Stimulated activated naive CD8-positive, alpha-beta T cell treated with anti-CD3 and anti-CD28 coated beads, Interleukin-15, amount 100 ng/mL, for 72 hours (primary cell): ENCODE data around the gene SOBP.

Source experiments
- ATAC-seq: fragments of 150-1000 bp; cut with Tn5 transposase; 2 replicates; pipeline ENCODE4 v1.10.0; 2021; ENCODE audit warnings: mild to moderate bottlenecking, moderate library complexity
- DNase-seq, 2 donors: peaks; one replicate each; pipeline ENCODE4 v3.0.0; 2021 to 2022
- H3K27ac Mint-ChIP-seq, 2 donors: one replicate each; pipeline ENCODE4 v1.8.0; 2022; ENCODE audit warnings: mild to moderate bottlenecking in 2 of 2, mixed read lengths in 2 of 2, moderate library complexity in 2 of 2
- H3K27me3 Mint-ChIP-seq: one replicate; pipeline ENCODE4 v1.8.0; 2022; ENCODE audit warnings: mixed read lengths
- H3K4me1 Mint-ChIP-seq: one replicate; pipeline ENCODE4 v1.8.0; 2022; ENCODE audit warnings: mild to moderate bottlenecking, mixed read lengths
- H3K4me3 Mint-ChIP-seq, 2 donors: one replicate each; pipeline ENCODE4 v1.8.0; 2022; ENCODE audit warnings: mild to moderate bottlenecking in 2 of 2, mixed read lengths in 2 of 2, moderate library complexity in 1 of 2
- H3K9me3 Mint-ChIP-seq, 2 donors: one replicate each; pipeline ENCODE4 v1.8.0; 2022; ENCODE audit warnings: mixed read lengths in 2 of 2

SOBP gene

DNA sequence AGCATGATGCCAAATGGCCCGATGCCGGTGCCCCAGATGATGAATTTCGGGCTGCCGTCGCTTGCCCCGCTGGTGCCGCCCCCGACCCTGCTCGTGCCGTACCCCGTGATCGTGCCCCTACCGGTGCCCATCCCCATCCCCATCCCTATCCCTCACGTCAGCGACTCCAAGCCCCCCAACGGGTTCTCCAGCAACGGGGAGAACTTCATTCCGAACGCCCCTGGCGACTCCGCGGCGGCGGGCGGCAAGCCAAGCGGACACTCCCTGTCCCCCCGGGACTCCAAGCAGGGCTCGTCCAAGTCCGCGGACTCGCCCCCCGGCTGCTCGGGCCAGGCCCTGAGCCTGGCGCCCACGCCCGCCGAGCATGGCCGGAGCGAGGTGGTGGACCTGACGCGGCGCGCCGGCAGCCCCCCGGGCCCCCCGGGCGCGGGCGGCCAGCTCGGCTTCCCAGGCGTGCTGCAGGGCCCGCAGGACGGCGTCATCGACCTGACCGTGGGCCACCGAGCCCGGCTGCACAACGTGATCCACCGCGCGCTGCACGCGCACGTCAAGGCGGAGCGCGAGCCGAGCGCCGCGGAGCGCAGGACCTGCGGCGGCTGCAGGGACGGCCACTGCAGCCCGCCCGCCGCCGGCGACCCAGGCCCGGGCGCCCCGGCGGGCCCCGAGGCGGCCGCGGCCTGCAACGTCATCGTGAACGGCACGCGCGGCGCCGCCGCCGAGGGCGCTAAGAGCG is 144.6 kb downstream of the SOBP start:
- H3K4me3 Mint-ChIP-seq = peak overlapping the region; percentile 67 to 73
- H3K27me3 Mint-ChIP-seq = peaks cover 65% of the 10 kb centered on the region
- H3K4me1 Mint-ChIP-seq = peaks cover 23% of the 10 kb centered on the region
- no peak overlapping the region for H3K27ac Mint-ChIP-seq
- no peaks in the 10 kb centered on the region for H3K9me3 Mint-ChIP-seq
- DNase-seq = peak in 1 of 2 donors; percentile 32
- peak; percentile 71 for ATAC-seq

DNA sequence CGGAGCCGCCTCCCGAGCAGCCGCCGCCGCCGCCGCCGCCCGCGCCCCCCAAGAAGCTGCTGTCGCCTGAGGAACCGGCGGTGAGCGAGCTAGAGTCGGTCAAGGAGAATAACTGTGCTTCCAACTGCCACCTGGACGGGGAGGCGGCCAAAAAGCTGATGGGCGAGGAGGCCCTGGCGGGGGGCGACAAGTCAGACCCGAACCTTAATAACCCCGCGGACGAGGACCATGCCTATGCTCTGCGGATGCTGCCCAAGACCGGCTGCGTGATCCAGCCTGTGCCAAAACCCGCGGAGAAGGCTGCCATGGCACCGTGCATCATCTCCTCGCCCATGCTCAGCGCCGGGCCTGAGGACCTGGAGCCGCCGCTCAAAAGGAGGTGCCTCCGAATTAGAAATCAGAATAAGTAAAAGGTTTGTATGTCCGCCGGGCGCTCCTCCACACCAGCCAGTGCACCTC is 145.2 kb downstream of the SOBP start:
- H3K27me3 Mint-ChIP-seq = peaks cover 71% of the 10 kb centered on the region
- DNase-seq (no peak), ATAC-seq (peak; percentile 7)
- H3K9me3 Mint-ChIP-seq = no peaks in the 10 kb centered on the region
- peak overlapping the region in 1 of 2 donors; percentile 54 for H3K4me3 Mint-ChIP-seq
- H3K27ac Mint-ChIP-seq = no peak overlapping the region
- peaks cover 23% of the 10 kb centered on the region for H3K4me1 Mint-ChIP-seq

DNA sequence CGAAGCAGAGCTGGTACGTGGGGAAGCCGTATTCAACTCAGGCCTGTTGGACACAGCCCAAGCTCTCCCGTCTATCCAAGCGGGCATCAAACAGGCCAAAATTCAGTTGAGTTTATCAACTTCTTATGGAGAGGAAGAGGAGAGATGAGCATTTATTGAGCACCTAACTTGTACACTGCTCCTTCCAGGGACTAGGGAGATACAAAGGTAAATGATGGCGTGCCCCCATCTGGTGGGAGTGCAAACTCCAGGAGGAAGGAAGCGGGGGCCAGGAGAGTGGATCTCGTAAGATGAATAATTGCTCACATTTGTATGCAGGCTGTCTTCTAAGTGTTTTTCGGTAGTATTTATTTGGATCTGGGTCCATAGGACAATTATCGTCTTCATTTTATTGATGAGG is 146.6 kb downstream of the SOBP start:
- Mint-ChIP-seq H3K4me1 (peaks cover 23% of the 10 kb centered on the region), H3K27ac (no peak overlapping the region), H3K9me3 (no peaks in the 10 kb centered on the region), H3K27me3 (peaks cover 67% of the 10 kb centered on the region), H3K4me3 (no peak overlapping the region)
- ATAC-seq (no peak), DNase-seq (no peak)

DNA sequence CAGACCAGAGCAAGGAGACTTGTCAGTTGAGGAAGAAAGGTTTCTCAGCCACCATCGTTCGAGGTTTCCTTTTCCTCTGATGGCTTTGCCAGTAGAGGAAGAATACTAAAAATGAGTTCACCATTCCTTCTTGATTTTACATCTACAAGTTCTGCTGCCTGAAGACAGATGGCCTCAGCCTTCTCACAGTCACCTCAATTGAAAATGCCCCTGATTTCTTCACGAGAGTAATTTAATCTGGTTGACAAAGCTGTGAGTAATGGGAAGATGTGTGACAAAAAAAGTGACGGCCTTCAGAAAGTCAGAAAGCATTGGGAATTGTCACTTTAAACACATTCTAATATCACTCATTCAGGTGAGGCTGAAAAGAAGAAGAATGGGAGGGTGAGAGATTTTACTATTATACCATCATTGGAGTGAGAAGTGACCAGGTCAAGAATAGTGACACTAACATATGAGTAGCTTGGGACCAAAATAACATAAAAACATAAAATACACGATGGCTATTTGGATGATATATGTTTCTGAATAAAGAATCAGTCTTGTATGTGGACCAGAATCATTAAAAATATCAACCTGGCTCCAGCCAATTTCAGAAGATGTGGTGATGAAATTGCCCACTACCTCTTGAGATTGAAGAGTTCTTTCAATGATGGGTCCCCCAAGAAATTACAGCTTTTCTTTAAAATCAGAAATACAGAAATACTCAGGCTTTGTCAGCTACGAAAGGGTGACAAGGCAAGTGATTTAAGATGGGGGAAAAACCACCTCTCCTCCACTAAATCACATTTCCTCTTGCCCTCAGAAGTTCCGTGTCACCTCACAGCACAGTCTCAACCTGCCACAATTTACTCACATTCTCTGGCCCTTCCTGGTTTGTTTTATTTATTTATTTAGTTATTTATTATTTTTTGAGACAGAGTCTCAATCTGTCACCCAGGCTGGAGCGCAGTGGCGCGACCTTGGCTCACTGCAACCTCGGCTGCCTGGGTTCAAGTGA is 147.7 kb downstream of the SOBP start:
- H3K27ac Mint-ChIP-seq = no peak overlapping the region
- H3K4me1 Mint-ChIP-seq = peaks cover 23% of the 10 kb centered on the region
- H3K27me3 Mint-ChIP-seq = peaks cover 57% of the 10 kb centered on the region
- no peak for ATAC-seq
- no peaks in the 10 kb centered on the region for H3K9me3 Mint-ChIP-seq
- no peak overlapping the region for H3K4me3 Mint-ChIP-seq
- no peak for DNase-seq

DNA sequence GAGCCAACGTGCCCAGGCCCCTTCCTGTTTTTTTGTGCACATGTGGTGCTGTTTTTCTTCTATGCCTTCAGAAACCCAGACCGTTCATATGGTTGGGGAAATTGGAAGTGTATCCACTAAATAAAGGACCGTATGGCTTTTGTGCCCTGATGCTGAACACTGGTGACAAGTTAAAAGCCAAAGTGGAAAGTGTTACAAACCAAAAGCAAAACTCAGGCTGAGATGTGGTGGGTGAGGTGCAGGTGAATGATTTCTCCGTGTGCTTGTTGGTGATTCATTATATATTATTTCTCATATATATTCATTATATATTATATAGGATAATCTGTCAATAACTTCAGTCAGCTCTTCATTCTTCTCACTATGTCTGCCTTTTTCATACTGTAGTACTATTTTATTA is 148.6 kb downstream of the SOBP start:
- H3K27ac Mint-ChIP-seq = no peak overlapping the region
- no peaks in the 10 kb centered on the region for H3K9me3 Mint-ChIP-seq
- H3K4me1 Mint-ChIP-seq = peaks cover 17% of the 10 kb centered on the region
- H3K27me3 Mint-ChIP-seq = peaks cover 49% of the 10 kb centered on the region
- H3K4me3 Mint-ChIP-seq = no peak overlapping the region
- DNase-seq (no peak), ATAC-seq (no peak)

DNA sequence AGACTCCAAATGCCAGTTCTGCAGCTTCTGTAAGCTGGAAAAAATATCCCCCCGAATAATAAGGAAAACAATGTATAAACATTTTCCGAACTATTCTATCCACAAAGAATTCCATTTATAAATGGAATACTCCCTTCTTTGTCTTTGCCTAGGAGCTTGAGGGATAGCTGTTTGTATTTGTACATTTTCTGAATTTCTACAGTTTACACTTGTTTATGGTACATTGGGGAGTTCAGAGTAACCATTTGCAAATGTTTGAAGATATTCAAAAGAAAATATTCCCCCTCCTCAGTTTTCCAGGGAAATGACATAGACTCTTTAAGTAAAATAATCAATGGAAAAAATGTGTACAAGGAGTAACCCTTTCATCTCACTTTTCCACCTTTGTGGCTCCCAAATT is 149.6 kb downstream of the SOBP start:
- no peak overlapping the region for H3K4me3 Mint-ChIP-seq
- DNase-seq (no peak), ATAC-seq (no peak)
- H3K27ac Mint-ChIP-seq = no peak overlapping the region
- H3K9me3 Mint-ChIP-seq = no peaks in the 10 kb centered on the region
- H3K4me1 Mint-ChIP-seq = peaks cover 7% of the 10 kb centered on the region
- peaks cover 38% of the 10 kb centered on the region for H3K27me3 Mint-ChIP-seq

DNA sequence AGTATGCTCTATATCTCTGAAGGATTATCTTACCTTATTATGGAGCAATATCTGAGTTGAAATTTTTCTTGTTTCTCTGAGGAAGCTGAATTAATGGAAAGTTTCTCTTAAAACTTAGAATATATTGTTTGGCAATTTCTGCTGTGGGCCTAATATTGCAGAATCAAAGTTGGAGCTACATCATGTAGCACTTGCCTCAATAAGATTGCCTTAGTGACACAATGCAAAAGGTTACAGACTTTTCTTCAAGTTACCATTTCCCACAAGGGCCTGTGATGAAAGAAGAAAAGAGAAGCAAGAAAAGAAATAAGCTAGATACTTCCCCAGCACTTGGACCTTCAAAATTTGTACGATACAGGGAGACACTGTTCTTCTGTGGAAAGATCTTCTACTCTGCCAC is 151.2 kb downstream of the SOBP start:
- no peak overlapping the region for H3K4me3 Mint-ChIP-seq
- DNase-seq (no peak), ATAC-seq (no peak)
- H3K27ac Mint-ChIP-seq = no peak overlapping the region
- peaks cover 25% of the 10 kb centered on the region for H3K27me3 Mint-ChIP-seq
- H3K4me1 Mint-ChIP-seq = peaks cover 6% of the 10 kb centered on the region
- no peaks in the 10 kb centered on the region for H3K9me3 Mint-ChIP-seq

DNA sequence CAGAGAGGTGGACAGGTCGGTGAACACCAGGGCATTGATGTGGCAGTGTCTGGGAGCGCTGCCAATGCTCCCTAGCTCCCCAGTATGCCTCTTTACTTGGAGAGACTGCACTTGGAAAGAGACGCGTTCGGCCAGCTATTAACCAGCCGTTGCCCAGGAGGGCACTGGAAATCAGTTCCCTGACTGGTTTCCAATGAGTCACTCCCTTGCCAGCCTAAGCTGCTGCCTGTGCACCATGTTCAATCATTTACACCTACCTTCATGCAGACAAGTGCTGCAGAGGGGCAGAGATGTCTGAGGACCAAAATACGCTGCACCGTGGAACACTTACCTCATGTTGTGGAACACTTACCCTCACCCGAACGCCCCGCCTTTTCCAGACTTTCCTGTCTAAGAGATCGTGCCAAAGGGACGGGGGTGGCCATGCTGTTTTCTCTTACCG is 151.6 kb downstream of the SOBP start:
- no peak overlapping the region for H3K4me3 Mint-ChIP-seq
- no peaks in the 10 kb centered on the region for H3K9me3 Mint-ChIP-seq
- no peak for DNase-seq
- H3K27ac Mint-ChIP-seq = no peak overlapping the region
- ATAC-seq = no peak
- H3K27me3 Mint-ChIP-seq = peaks cover 20% of the 10 kb centered on the region
- peaks cover 6% of the 10 kb centered on the region for H3K4me1 Mint-ChIP-seq

DNA sequence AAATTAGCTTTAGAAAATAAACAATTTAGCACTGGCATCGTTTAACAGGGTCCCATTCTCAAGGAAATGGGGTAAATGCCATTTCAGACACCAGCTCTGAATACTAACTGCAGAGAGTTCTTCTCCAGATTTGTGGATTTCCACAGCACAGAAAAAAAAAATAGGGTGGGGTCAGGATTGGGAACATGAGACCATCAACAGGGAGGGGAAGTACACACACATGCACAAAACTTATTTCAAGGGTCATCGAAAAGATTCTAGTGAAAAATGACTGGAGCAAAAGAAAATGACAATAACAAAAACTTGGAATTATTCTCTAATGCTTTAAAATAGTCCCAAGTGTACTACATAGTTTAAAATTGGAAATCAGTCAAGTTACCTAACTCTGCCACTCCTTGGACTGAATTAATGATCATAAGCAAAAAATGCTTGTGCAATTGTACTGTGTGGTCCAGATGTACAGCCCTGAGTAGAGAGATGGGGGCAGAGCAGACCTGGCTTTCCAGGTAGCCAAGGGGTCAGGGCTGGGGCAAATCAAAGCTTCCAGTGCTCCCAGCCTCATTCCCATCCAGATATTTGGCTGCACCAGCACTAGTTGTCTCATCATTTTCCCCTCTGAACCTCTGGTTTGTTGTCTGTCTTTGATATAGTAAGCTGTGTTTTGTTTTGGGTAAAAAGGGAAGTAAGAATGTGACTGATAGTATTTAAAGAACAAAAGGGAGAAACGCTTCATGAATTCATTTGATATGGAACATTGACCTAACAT is 152.4 kb downstream of the SOBP start:
- no peak overlapping the region for H3K27ac Mint-ChIP-seq
- peaks cover 12% of the 10 kb centered on the region for H3K27me3 Mint-ChIP-seq
- DNase-seq (no peak), ATAC-seq (no peak)
- no peaks in the 10 kb centered on the region for H3K9me3 Mint-ChIP-seq
- no peak overlapping the region for H3K4me3 Mint-ChIP-seq
- peaks cover 3% of the 10 kb centered on the region for H3K4me1 Mint-ChIP-seq

DNA sequence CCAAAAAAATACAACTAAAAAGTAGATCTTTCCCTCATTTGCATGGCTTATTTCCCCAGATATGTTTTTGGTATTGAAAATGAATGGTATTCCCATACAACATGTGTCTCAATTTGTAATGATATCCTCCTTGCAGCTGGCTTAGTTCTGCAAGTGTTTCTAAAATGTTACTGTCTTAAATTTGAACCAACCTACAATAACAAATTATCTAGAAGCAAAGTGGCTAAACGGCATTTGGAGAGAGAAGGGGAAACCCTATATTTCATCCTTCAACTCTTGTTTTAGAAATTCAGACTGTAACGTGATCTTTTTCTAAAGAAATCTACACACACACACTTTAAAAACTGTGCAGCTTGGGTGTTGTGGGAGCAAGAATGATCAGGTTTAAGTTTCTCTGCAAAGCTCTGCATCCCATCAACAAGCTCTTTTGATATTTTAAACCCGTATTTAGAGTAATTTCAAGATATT is 153.0 kb downstream of the SOBP start:
- ATAC-seq (no peak), DNase-seq (no peak)
- no peak overlapping the region for H3K4me3 Mint-ChIP-seq
- no peaks in the 10 kb centered on the region for H3K4me1 Mint-ChIP-seq
- H3K9me3 Mint-ChIP-seq = no peaks in the 10 kb centered on the region
- no peak overlapping the region for H3K27ac Mint-ChIP-seq
- peaks cover 10% of the 10 kb centered on the region for H3K27me3 Mint-ChIP-seq

DNA sequence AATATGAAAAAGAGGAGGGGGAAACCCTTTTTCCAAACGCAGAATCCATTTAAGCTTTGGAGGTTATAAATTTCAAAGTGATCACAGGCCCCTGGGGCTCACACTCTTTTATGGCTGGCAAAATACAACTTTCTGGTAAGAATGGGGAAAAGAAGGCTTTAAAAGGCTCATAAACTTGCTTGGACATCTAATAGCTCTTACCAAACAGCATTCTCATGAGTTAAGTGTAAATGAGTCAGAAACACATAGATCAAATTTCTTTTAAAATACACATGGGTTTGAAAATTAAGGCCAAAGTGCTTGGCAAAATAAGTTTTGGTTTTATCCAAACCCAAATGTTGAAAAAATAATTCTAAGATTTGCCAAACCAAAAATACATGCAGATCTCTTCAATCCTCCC is 154.6 kb downstream of the SOBP start:
- Mint-ChIP-seq H3K9me3 (no peaks in the 10 kb centered on the region), H3K27ac (no peak overlapping the region), H3K27me3 (peaks cover 8% of the 10 kb centered on the region), H3K4me1 (no peaks in the 10 kb centered on the region), H3K4me3 (no peak overlapping the region)
- ATAC-seq (no peak), DNase-seq (no peak)

DNA sequence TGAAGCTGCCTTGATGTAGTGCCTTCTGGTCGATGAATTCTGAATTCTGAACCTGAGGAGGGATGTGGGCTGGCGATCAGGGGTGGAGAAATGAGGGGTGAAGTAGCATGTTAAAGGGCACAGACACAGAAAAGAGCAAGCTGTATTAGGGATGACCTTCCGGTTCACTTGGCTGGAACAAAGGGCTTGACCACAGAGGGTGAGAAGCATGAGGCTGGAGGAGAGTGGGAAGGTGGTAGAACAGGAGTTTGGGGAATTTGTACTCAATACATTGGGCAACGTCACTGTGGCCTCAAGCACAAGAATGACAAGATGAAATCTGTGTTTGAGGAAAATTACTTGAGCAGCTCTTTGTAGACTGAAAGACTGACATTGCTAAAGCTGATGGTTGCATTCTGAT is 155.8 kb downstream of the SOBP start:
- Mint-ChIP-seq H3K9me3 (no peaks in the 10 kb centered on the region), H3K27ac (no peak overlapping the region), H3K27me3 (no peaks in the 10 kb centered on the region), H3K4me1 (no peaks in the 10 kb centered on the region), H3K4me3 (no peak overlapping the region)
- ATAC-seq (no peak), DNase-seq (no peak)

DNA sequence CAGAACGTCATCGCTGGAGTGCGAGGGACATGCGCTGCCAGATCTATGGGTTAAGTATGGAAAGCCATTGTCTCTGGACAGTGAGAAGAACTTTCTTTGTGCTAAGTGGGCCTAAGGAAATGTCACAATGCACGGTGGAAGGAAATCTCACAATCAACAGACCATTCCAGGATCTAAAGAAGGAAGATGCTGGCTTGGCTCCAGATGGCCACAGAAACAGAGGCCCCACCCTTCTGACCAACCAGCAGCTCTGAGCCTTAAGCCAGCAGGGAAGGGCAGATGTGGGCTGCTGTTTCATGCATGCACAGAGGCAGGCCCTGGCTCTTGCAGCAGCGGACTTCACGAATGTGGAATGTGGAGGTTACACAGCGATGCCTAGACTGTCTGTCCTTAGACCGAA is 156.3 kb downstream of the SOBP start:
- H3K4me1 Mint-ChIP-seq = no peaks in the 10 kb centered on the region
- DNase-seq (no peak), ATAC-seq (no peak)
- no peaks in the 10 kb centered on the region for H3K27me3 Mint-ChIP-seq
- no peak overlapping the region for H3K27ac Mint-ChIP-seq
- H3K9me3 Mint-ChIP-seq = no peaks in the 10 kb centered on the region
- H3K4me3 Mint-ChIP-seq = no peak overlapping the region

DNA sequence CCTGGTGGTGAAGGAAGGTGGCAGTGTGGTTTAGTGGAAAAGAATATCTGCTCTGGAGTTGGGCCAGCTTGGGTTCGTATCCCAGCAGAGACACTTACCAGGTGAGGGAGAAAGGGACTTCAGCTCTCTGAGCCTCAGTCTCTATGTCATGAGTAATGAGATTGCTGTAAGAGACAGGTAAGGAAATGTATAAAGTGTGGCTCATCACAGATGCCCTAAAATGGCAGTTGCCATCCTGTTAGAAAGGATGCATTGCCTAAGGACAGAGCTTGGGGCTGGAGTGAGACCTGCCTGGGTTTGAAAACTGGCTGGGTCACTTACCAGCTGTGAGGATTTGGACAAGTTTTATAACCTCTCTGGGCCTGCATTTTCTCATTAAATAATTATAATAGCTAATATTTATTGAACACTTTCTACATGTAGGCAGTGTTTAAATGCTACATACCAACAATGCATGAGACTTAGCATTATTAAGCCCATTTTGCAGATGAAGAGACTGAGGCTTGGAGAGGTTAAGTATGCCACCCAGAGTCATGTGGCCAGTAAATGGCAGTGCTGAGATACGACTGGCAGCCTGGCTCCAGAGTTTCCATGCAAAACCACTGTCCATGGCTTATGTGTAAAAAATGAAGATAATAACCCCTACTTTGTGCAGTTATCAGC is 157.0 kb downstream of the SOBP start:
- DNase-seq (no peak), ATAC-seq (no peak)
- H3K4me3 Mint-ChIP-seq = no peak overlapping the region
- H3K27ac Mint-ChIP-seq = no peak overlapping the region
- no peaks in the 10 kb centered on the region for H3K9me3 Mint-ChIP-seq
- no peaks in the 10 kb centered on the region for H3K27me3 Mint-ChIP-seq
- H3K4me1 Mint-ChIP-seq = no peaks in the 10 kb centered on the region

DNA sequence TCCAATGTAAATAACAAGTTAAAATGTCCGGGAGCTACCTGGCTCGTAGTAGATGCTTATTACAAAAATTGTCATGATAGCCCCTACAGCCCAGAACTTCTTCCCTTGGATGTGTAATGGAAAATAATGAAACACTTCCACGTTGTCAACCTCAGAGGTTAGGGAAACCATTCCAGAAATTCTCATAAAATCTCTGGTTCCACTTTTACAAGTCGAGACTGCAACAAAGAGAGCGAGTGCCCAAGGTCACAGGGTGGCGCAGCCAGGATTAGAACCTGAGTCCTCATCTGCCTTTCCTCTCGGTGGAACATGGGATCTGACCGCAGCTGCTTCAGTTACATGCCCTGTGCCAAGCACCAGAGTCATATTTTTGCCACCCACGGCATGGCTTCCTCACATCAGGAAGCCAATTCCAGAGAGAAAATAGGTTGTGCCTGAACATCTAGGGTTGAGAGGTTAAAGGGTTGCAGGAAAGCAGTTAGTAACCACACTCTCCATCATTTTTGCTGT is 157.6 kb downstream of the SOBP start:
- no peaks in the 10 kb centered on the region for H3K4me1 Mint-ChIP-seq
- ATAC-seq (no peak), DNase-seq (no peak)
- H3K4me3 Mint-ChIP-seq = no peak overlapping the region
- no peaks in the 10 kb centered on the region for H3K27me3 Mint-ChIP-seq
- peaks cover 0 to 4% of the 10 kb centered on the region in 2 donors for H3K9me3 Mint-ChIP-seq
- H3K27ac Mint-ChIP-seq = no peak overlapping the region
